ENCODE measurements around the gene ABAT.

DNA sequence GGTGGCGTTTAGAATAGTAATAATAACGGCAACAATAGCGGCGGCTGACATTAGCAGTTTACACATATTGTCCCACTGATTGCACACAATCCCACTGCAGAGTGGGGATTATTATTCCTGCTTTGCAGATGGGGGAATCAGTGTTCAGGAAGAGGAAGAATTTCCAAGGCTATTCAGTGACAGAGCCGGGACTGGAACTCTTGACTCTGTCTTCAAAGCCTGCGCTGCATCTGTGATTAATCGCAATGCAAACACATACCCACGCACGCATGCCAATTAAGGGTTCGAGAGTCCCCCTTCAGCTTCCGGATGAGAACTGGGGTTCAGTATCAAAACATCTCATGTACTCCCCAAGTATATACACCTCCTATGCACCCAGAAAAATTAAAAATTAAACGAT is 93.9 kb downstream of the ABAT start:
- TF ChIP-seq, protein P1, sequence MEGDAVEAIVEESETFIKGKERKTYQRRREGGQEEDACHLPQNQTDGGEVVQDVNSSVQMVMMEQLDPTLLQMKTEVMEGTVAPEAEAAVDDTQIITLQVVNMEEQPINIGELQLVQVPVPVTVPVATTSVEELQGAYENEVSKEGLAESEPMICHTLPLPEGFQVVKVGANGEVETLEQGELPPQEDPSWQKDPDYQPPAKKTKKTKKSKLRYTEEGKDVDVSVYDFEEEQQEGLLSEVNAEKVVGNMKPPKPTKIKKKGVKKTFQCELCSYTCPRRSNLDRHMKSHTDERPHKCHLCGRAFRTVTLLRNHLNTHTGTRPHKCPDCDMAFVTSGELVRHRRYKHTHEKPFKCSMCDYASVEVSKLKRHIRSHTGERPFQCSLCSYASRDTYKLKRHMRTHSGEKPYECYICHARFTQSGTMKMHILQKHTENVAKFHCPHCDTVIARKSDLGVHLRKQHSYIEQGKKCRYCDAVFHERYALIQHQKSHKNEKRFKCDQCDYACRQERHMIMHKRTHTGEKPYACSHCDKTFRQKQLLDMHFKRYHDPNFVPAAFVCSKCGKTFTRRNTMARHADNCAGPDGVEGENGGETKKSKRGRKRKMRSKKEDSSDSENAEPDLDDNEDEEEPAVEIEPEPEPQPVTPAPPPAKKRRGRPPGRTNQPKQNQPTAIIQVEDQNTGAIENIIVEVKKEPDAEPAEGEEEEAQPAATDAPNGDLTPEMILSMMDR (IDR thresholded peaks at IDR 0.05): no peak
- no peak for TF ChIP-seq POLR2A (IDR thresholded peaks at IDR 0.05; ENCODE audit: low read depth)
- TF ChIP-seq EP300 (IDR thresholded peaks at IDR 0.05): no peak

All from esophagus muscularis mucosa (tissue), 4 donors.